Parathyroid adenoma (tissue), 2 donors: ENCODE measurements around the gene EIF6.
A peak's percentile ranks its signal among the peaks of the same experiment; 100 is the strongest.

Source experiments
- H2AFZ ChIP-seq: fragments of 300-600 bp; sonication (generic); one replicate; pipeline ENCODE4 v1.7.0; 2017; ENCODE audit warnings: antibody characterized with exemption, mild to moderate bottlenecking
- H3K27ac ChIP-seq: fragments of 300-600 bp; sonication (generic); one replicate; pipeline ENCODE4 v1.7.0; 2017
- H3K27me3 ChIP-seq: fragments of 300-600 bp; sonication (generic); one replicate; pipeline ENCODE4 v1.7.0; 2017; ENCODE audit warnings: low read length; ENCODE audit not compliant: control insufficient read depth, insufficient read depth
- H3K36me3 ChIP-seq: fragments of 300-600 bp; sonication (generic); one replicate; pipeline ENCODE4 v1.7.0; 2017; ENCODE audit warnings: low read length; ENCODE audit not compliant: control insufficient read depth, insufficient read depth
- H3K4me1 ChIP-seq: fragments of 300-600 bp; sonication (generic); one replicate; pipeline ENCODE4 v1.7.0; 2017; ENCODE audit warnings: control low read depth
- H3K4me2 ChIP-seq: fragments of 300-600 bp; sonication (generic); one replicate; pipeline ENCODE4 v1.7.0; 2017; ENCODE audit warnings: low read length
- H3K4me3 ChIP-seq: fragments of 300-600 bp; sonication (generic); one replicate; pipeline ENCODE4 v1.7.0; 2017; ENCODE audit warnings: low read depth, low read length
- H3K79me2 ChIP-seq: fragments of 300-600 bp; sonication (generic); one replicate; pipeline ENCODE4 v1.7.0; 2017; ENCODE audit warnings: control low read depth
- H3K9ac ChIP-seq: fragments of 300-600 bp; sonication (generic); one replicate; pipeline ENCODE4 v1.7.0; 2017; ENCODE audit warnings: mild to moderate bottlenecking
- H3K9me3 ChIP-seq: fragments of 300-600 bp; sonication (generic); one replicate; pipeline ENCODE4 v1.7.0; 2017; ENCODE audit warnings: low read length; ENCODE audit not compliant: control insufficient read depth
- CTCF ChIP-seq: fragments of 300-600 bp; sonication (generic); IDR thresholded peaks from one replicate; pipeline ENCODE4 v1.7.0; 2017; ENCODE audit warnings: antibody characterized with exemption, mild to moderate bottlenecking
- donor health status: primary hyperparathyroidism.

EIF6 gene

GRCh38 chr20:35284267-35284991, at the start of gene EIF6:
Gene EIF6 (minus strand): TSS chr20:35284772. CDS start chr20:35284487, 285 bp downstream.
- Histone ChIP-seq H3K27ac (peak within 1 kb of the TSS; percentile 70), H3K9ac (peak within 1 kb of the TSS; percentile 76), H2AFZ (peak within 1 kb of the TSS; percentile 100), H3K4me3 (peak within 1 kb of the TSS; percentile 85), H3K4me1 (peaks cover 3% of the 10 kb centered on the region), H3K9me3 (no peaks in the 10 kb centered on the region), H3K27me3 (no peaks in the 10 kb centered on the region), H3K79me2 (peaks cover 14% of the 10 kb centered on the region), H3K4me2 (peak within 1 kb of the TSS; percentile 74), H3K36me3 (no peaks in the 10 kb centered on the region)
- TF ChIP-seq CTCF = no peak

GRCh38 chr20:35333606-35334005, 49.0 kb upstream of the EIF6 start:
- H3K79me2 ChIP-seq = no peaks in the 10 kb centered on the region
- H3K4me2 ChIP-seq = no peak overlapping the region
- no peaks in the 10 kb centered on the region for H3K36me3 ChIP-seq
- H3K9ac ChIP-seq = no peak overlapping the region
- H3K9me3 ChIP-seq = no peaks in the 10 kb centered on the region
- H3K4me1 ChIP-seq = no peaks in the 10 kb centered on the region
- H2AFZ ChIP-seq = no peak overlapping the region
- no peak for TF ChIP-seq CTCF
- H3K4me3 ChIP-seq = no peak overlapping the region
- H3K27me3 ChIP-seq = no peaks in the 10 kb centered on the region
- H3K27ac ChIP-seq = no peak overlapping the region

GRCh38 chr20:35332540-35333200, 48.1 kb upstream of the EIF6 start:
- H3K79me2 ChIP-seq = no peaks in the 10 kb centered on the region
- no peak overlapping the region for H3K27ac ChIP-seq
- no peak overlapping the region for H3K4me3 ChIP-seq
- H3K4me1 ChIP-seq = no peaks in the 10 kb centered on the region
- no peak for TF ChIP-seq CTCF
- no peak overlapping the region for H3K4me2 ChIP-seq
- H3K9me3 ChIP-seq = no peaks in the 10 kb centered on the region
- H3K36me3 ChIP-seq = no peaks in the 10 kb centered on the region
- H3K9ac ChIP-seq = no peak overlapping the region
- H3K27me3 ChIP-seq = no peaks in the 10 kb centered on the region
- H2AFZ ChIP-seq = no peak overlapping the region

- no peaks in the 10 kb centered on the region for H3K27me3 ChIP-seq
- no peak overlapping the region for H3K4me2 ChIP-seq
- no peaks in the 10 kb centered on the region for H3K4me1 ChIP-seq
- no peaks in the 10 kb centered on the region for H3K79me2 ChIP-seq
- H3K9ac ChIP-seq = no peak overlapping the region
- H3K9me3 ChIP-seq = no peaks in the 10 kb centered on the region
- TF ChIP-seq CTCF = peak; percentile 30
- no peak overlapping the region for H3K4me3 ChIP-seq
- no peak overlapping the region for H3K27ac ChIP-seq
- no peaks in the 10 kb centered on the region for H3K36me3 ChIP-seq
- H2AFZ ChIP-seq = no peak overlapping the region
These were observed 45.0 kb upstream of the EIF6 start for GRCh38 chr20:35329435-35330139.
